Adrenal gland (tissue), 12 donors: ENCODE data around the gene VTCN1. TPM values are rescaled to one million over a fixed set of nuclear protein-coding genes. Genes with fewer than 3 reads are reported as not detected.

ENCODE experiments used
- DNase-seq, 7 donors: peaks; one replicate each; pipeline ENCODE4 v3.0.0-alpha.2; 2019 to 2020
- H3K27ac ChIP-seq, 5 donors: fragments of 200-600 bp; sonication (generic) in 4 of 5; 1 replicate in 3 of 5; 2 replicates in 2 of 5; pipeline versions ENCODE4 v1.5.1 to v1.8.0; 2016 to 2020; ENCODE audit warnings: mild to moderate bottlenecking in 1 of 5
- H3K27me3 ChIP-seq: fragments of 200-600 bp; 2 replicates; pipeline ENCODE4 v1.8.0; 2021
- H3K36me3 ChIP-seq, 2 donors: fragments of 200-600 bp; replicated peaks in 1 of 2; 1 replicate in 1 of 2; 2 replicates in 1 of 2; pipeline versions ENCODE4 v1.5.1 to v1.8.0; 2018 to 2022
- H3K4me1 ChIP-seq, 2 donors: fragments of 200-600 bp; replicated peaks in 1 of 2; 1 replicate in 1 of 2; 2 replicates in 1 of 2; pipeline versions ENCODE4 v1.5.1 to v1.8.0; 2018 to 2021
- H3K4me3 ChIP-seq, 4 donors: fragments of 200-600 bp; sonication (generic) in 3 of 4; one replicate each; pipeline ENCODE4 v1.5.1; 2016 to 2018
- H3K9me3 ChIP-seq, 3 donors: fragments of 200-600 bp; sonication (generic) in 1 of 3; replicated peaks in 1 of 3; 1 replicate in 2 of 3; 2 replicates in 1 of 3; pipeline versions ENCODE4 v1.5.1 to v1.8.0; 2016 to 2021
- CTCF ChIP-seq, 6 experiments: fragments of 450-650 bp in 4 of 6; fragments of 200-600 bp in 2 of 6; sonication (generic) in 1 of 6; IDR thresholded peaks; 1 replicate in 5 of 6; 2 replicates in 1 of 6; pipeline versions ENCODE4 v1.5.1 to v1.8.0; 2016 to 2021; ENCODE audit warnings: antibody characterized with exemption in 6 of 6, mild to moderate bottlenecking in 2 of 6, moderate library complexity in 1 of 6
- POLR2A ChIP-seq, 2 donors: fragments of 450-650 bp; IDR thresholded peaks; one replicate each; pipeline ENCODE4 v1.6.1; 2017; ENCODE audit warnings: antibody characterized with exemption in 2 of 2, mild to moderate bottlenecking in 2 of 2, moderate library complexity in 1 of 2
- WGBS, 4 donors: extraction: QIAGEN DNeasy Blood & Tissue Kit in 2 of 4; methylation state at CpG; one replicate each; pipeline versions ENCODE4 v1.1.5 to v1.1.7; 2013 to 2017; 5-methylcytosine and 5-hydroxymethylcytosine counted together
- intact Hi-C, 2 donors: fragments of 100-400 bp; cut with DNase I; formaldehyde crosslinking; loops; one replicate each; pipeline versions ENCODE4 v1.14.1 to v1.15.0; 2022 to 2023
- polyA plus RNA-seq, 3 donors: library from polyadenylated mRNA; stranded (reverse); fragments of 200-250 nt in 2 of 3; fragments of 350-450 nt in 1 of 3; fragmentation: Illumina TruSeq in 1 of 3; extraction: RNeasy Lipid Tissue Mini Kit (QIAGEN cat#74804) in 1 of 3; gene quantifications; one replicate each; pipeline ENCODE4 v1.2.3, GENCODE V29; 2013 to 2014
- total RNA-seq, 9 donors: library from RNA; depleted of rRNA in 4 of 9; stranded (reverse); fragments of >200 nt in 4 of 9; fragments of 120-200 nt in 1 of 9; fragmentation: NEBNext Ultra II Directional in 1 of 9; extraction: Animal tissue kit (Norgen Biotek cat#: 25700) in 1 of 9; gene quantifications; one replicate each; pipeline versions ENCODE4 v1.1.0 to v1.2.4, GENCODE V29; 2013 to 2023
- donor health status: healthy with polysubstance abuse.
- donor health status: Bipolar disorder and iron deficiency.
- donor health status: DM: yes; HTN: yes; CAD: no.
- donor health status: DM: no; HTN: no; CAD: no.
- donor health status: DM: no; HTN: no; CAD: no.
- donor health status: DM: yes; HTN: yes; CAD: no.

Gene VTCN1
- total and polyA plus RNA-seq, 12 donors = 0.11 TPM; not detected in 11

GRCh38 chr1:117244971-117245370 lies 34.2 kb upstream of the VTCN1 start:
- DNase-seq = no peak
- TF ChIP-seq POLR2A (IDR thresholded peaks at IDR 0.05) (no peak), CTCF (IDR thresholded peaks at IDR 0.05) (no peak)
- no peaks in the 10 kb centered on the region for H3K4me1 ChIP-seq
- H3K27me3 ChIP-seq = no peaks in the 10 kb centered on the region
- WGBS, 4 donors = 40 to 52% (median 46%) methylated on average over 2 of the region's 2 CpGs
- H3K9me3 ChIP-seq = no peaks in the 10 kb centered on the region
- intact Hi-C loops = no loop called here
- H3K4me3 ChIP-seq = no peak overlapping the region
- H3K36me3 ChIP-seq = no peaks in the 10 kb centered on the region
- H3K27ac ChIP-seq = no peak overlapping the region

GRCh38 chr1:117244306-117244705 lies 33.6 kb upstream of the VTCN1 start:
- Histone ChIP-seq H3K36me3 (no peaks in the 10 kb centered on the region), H3K27ac (no peak overlapping the region), H3K27me3 (no peaks in the 10 kb centered on the region), H3K4me1 (no peaks in the 10 kb centered on the region), H3K4me3 (no peak overlapping the region), H3K9me3 (no peaks in the 10 kb centered on the region)
- TF ChIP-seq POLR2A (IDR thresholded peaks at IDR 0.05) = no peak
- TF ChIP-seq CTCF (IDR thresholded peaks at IDR 0.05) = no peak
- intact Hi-C loops = no loop called here
- 81 to 92% (median 86%) methylated on average over 2 of the region's 2 CpGs for whole genome bisulfite sequencing, 4 donors
- no peak for DNase-seq

- no peaks in the 10 kb centered on the region for H3K36me3 ChIP-seq
- no peaks in the 10 kb centered on the region for H3K4me1 ChIP-seq
- H3K27ac ChIP-seq = no peak overlapping the region
- H3K9me3 ChIP-seq = no peaks in the 10 kb centered on the region
- TF ChIP-seq CTCF (IDR thresholded peaks at IDR 0.05) (no peak), POLR2A (IDR thresholded peaks at IDR 0.05) (no peak)
- 67 to 85% (median 77%) methylated on average over 3 of the region's 3 CpGs for WGBS, 4 donors
- no peak overlapping the region for H3K4me3 ChIP-seq
- H3K27me3 ChIP-seq = no peaks in the 10 kb centered on the region
- no peak for DNase-seq
- intact Hi-C loops = no loop called here
Observed at GRCh38 chr1:117241512-117241911, 30.8 kb upstream of the VTCN1 start.

- Histone ChIP-seq H3K27ac (no peak overlapping the region), H3K4me1 (no peaks in the 10 kb centered on the region), H3K4me3 (no peak overlapping the region), H3K27me3 (no peaks in the 10 kb centered on the region), H3K36me3 (no peaks in the 10 kb centered on the region), H3K9me3 (no peaks in the 10 kb centered on the region)
- TF ChIP-seq POLR2A (IDR thresholded peaks at IDR 0.05) (no peak), CTCF (IDR thresholded peaks at IDR 0.05) (no peak)
- no peak for DNase-seq
- intact Hi-C loops = no loop called here
- 84 to 92% (median 87%) methylated on average over 4 of the region's 4 CpGs for WGBS, 4 donors
Observed at GRCh38 chr1:117240547-117240946, 29.8 kb upstream of the VTCN1 start.
